Glomerular visceral epithelial cell (primary cell): ENCODE measurements around the gene VAMP7.
"Not testable (repeated sequence)": the region's sequence is repeated elsewhere in the genome, so short reads cannot be mapped to it uniquely, and the experiment has no call there.

Experiments used
- DNase-seq: peaks from one replicate; pipeline ENCODE4 v3.0.0-alpha.2; 2016; ENCODE audit errors: extremely low spot score

Gene VAMP7

DNA sequence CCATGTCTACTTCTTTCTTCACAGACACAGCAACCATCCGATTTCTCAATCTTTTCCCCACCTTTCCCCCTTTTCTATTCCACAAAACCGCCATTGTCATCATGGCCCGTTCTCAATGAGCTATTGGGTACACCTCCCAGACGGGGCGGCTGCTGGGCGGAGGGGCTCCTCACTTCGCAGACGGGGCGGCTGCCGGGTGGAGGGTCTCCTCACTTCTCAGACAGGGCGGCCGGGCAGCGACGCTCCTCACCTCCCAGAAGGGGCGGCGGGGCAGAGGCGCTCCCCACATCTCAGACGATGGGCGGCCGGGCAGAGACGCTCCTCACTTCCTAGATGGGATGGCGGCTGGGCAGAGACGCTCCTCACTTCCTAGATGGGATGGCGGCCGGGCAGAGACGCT, 26.5 kb downstream of the VAMP7 start:
- not testable (repeated sequence) for DNase-seq

DNA sequence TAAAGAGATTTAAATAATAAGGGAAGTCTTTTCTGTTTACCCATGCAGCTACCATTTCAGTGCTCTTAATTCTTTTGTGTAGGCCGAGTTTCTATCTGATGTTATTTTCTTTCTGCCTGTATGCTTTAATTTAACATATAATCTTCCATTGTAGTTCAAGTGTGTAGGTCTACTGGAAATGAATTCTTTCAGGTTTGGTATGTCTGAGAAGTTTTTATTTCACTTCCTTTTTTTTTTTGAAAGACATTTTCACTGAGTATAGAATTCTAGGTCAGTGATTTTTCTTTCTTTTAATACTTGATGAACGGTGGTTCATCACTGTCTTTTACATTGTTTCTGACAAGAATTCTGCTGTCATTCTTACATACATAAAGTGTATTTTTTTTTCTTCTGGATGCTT, 42.1 kb downstream of the VAMP7 start:
- DNase-seq: no peak

DNA sequence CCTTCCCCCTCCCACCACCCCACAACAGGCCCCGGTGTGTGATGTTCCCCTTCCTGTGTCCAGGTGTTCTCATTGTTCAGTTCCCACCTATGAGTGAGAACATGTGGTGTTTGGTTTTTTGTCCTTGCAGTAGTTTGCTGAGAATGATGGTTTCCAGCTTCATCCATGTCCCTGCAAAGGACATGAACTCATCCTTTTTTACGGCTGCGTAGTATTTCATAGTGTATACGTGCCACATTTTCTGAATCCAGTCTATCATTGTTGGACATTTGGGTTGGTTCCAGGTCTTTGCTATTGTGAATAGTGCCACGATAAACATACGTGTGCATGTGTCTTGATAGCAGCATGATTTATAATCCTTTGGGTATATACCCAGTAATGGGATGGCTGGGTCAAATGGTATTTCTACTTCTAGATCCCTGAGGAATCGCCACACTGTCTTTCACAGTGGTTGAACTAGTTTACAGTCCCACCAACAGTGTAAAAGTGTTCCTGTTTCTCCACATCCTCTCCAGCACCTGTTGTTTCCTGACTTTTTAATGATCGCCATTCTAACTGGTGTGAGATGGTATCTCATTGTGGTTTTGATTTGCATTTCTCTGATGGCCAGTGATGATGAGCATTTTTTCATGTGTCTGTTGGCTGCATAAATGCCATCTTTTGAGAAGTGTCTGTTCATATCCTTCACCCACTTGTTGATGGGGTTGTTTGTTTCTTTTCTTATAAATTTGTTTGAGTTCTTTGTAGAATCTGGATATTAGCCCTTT, 49.9 kb downstream of the VAMP7 start:
- not testable (repeated sequence) for DNase-seq

DNA sequence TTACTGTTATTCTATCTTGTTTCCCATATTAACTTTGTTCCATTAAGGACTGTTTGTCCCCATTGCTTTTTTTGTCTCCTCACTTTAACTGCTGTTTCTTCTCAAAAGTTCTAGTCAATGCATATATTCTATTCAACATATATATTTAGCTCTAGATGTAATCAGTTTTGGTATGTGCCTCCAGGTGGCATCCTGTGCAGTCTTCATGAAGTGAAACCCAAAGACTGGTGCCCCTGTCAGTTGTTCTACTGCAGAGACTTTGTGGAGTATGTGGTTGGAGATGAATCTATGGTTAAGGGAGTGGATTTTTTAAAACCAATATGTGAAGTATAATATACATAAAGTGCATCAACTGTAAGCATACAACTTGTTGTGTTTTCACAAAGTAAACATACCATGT, 57.0 kb downstream of the VAMP7 start:
- no peak for DNase-seq

DNA sequence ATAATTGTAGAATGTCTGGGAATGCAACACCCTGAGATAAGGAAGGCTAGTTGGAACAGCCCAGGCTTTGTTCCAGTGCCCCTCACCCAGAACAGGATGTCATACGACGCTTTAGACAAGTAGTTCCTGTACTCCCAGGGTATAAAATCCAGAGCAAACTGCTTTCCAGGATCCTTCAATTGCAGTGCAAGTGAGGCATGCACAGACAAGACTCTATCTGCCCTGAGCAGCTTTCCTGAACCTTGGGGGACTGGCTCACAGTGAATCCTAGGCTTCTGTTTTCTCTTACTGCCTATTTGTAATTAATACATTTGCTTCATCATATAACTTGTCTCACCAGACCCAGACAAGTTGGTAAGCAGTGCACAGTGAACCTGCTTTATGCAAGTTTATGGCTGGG, 68.0 kb downstream of the VAMP7 start:
- no peak for DNase-seq

DNA sequence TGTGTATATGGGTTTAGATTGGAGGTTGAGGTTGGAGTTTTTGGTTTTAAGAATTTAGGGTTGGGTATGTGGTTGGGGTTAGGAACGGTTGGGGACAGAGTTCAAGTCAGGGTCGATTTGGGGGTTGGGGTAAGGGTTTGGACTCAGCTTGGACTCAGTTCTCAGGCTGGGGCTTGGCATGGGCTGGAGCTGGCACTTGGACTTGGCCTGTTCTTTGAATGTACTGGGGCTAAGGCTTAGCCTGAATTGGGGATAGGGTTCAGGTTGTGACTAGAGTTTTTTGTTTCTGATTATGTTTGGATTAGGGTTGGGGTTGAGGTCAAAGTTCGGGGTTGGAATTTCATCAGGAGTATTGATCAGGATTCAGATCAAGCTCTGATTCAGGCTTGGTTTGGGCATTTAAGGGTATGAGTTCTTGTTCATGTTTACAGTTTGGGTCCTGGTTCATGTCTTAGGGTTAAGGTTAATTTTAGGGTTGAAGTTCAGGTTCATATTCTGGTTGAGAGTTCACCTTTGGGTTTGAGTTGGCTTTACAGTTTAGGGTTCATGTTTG, 70.2 kb downstream of the VAMP7 start:
- DNase-seq: no peak

DNA sequence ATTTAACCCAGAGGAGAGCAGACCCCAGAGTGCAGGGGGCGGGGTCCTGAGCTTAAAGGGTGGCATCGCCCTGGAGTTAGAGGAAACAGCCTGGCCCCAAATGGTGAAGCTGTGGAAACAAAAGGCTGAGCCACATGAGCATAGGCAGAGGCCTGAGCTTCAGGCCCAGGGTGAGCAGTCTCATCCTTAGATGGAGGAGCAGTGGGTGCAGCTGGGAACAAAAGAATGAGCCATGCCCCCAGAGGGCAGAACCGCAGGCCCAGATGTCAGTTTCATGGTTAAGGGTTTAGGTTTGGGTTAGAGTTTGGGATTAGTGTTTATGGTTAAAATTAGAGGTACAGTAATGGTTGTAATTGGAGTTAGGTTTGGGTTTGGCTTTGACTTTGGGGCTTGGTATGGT, 71.9 kb downstream of the VAMP7 start:
- DNase-seq: no peak

DNA sequence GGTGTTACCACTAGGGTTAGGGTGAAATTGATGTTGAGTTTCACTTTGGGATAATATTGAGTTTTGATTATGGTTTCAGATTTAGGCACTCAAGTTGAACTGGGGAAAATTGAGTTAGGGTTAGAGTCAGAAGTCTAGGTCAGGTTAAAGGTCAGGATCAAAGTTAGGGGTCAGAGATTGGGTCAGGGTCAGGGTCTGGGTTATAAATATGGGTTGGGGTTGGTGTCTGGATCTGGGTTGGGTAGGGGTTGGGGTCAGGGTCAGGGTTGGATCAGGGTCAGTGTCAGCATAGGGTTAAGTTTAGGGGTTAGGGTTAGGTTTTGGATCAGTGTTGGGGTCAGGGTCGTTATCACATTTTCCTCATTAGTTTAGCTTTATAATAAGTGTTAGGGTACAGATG, 73.6 kb downstream of the VAMP7 start:
- no peak for DNase-seq

DNA sequence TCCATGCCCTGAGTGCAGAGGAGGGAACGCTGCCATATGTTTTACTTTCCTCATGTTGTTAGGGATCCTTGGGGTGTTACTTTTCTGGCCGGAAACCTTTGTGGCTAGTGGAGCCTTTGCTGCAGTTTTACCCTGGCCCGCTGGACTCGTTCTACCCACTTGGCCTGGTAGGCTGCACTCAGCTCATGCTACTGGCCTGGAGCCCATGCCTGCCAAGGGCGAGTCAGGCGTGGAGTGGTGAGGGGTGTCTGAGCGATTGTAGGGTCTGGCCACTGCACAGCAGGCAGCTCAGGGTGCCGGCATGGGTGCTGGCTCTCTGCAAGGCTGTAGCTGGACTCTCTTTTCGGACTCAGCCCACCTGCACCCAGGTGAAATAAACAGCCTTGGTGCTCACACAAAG, 75.0 kb downstream of the VAMP7 start:
- no peak for DNase-seq

DNA sequence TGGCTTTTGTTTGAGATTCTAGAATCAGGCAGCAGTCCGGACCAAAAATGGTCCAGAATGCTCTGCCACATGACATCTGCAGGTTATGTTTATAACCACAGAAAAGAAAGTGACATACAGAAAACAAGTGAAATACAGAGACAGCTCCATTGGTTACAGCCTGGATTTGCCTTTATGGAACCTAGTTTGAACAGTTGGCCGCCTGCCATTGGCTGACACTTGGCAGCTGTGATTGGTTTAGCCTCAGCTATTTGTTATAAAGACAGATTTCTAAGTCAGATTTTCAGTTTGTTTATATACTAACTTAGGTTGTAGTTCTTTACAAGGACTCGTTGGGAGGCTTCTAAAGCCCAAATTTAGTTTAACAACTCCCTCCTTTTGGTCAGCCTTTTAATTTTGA, 75.5 kb downstream of the VAMP7 start:
- DNase-seq: no peak

DNA sequence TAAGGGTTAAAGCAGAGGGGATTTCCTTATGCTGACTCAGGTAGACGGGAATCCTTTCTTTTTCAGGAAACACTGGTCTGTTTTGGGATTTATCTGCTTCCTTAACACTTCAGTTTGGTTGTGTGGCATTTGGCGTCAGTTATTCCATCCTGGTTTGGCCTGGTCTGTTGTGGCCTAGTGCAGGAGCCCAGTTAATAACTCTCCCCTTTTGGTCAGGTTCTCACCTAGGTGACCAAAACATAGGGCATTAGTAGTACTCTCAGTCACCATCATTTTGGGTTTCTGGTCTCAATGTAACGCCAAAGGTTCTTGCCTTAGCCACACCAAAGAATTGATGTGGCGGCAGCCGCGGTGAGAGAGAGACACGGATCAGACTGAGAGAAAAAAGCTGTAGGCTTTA, 76.7 kb downstream of the VAMP7 start:
- no peak for DNase-seq

DNA sequence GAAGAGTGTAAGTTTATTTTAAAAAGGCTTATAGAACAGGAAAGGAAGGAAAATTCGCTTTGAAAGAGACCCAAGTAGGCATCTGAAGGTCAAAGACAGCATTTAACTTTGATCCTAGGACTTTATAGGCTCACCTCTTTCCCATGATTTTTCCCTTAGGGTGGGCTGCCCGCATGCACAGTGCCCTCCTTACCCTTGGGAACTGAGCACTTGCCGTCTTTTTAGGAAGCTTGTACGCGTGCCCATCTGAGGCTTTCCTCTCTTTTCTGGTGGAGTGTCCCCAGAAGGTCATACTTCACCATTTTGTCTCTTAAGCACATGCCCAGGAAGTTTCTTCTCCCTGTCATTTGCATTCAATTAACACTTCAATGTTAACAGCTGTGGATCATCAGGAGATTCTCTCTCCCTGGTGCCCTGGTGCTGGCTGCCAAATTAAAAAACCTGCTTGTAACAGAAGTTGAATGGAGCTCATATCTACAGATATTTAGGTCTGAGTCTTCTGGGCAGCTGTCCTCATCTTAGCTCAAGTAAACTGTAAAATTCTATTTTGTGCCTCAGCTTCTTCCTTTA, 78.0 kb downstream of the VAMP7 start:
- no peak for DNase-seq

DNA sequence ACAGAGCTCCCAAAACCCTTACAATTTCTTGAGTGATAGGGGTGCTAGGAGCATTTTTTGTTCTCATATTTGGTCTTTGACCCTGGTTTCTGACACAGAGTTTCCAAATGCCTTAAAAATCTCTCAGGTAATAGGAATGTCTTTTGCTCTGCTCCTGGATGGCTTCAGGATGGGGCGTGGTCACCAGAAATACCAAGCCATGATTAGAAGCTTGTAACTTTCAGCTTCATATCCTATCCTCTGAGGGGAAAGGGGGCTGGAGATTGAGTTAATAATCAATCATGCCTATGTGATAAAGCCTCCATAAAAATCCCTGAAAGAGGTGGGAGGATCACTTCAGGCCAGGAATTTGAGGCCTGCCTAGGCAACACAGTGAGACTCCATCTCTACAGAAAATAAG, 81.8 kb downstream of the VAMP7 start:
- no peak for DNase-seq

DNA sequence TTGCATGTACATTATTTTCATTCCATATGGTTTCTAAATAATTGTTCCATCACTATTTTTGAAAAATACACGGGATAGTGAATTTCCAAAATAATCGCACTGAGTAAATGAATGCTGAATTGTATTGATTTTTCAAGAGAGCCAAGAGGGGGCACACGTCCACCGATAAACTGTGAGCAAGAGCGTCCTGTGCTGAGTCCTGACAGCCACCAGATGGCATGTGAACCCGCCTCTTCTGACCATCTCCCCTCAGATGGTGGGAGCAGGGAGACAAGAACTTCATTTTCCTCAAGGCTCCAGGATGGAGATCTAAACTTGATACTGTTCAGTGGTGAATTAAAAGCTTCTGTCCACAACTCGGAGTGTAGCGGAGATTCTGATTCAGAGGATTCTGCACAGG, 85.7 kb downstream of the VAMP7 start:
- peak; percentile 11 for DNase-seq

DNA sequence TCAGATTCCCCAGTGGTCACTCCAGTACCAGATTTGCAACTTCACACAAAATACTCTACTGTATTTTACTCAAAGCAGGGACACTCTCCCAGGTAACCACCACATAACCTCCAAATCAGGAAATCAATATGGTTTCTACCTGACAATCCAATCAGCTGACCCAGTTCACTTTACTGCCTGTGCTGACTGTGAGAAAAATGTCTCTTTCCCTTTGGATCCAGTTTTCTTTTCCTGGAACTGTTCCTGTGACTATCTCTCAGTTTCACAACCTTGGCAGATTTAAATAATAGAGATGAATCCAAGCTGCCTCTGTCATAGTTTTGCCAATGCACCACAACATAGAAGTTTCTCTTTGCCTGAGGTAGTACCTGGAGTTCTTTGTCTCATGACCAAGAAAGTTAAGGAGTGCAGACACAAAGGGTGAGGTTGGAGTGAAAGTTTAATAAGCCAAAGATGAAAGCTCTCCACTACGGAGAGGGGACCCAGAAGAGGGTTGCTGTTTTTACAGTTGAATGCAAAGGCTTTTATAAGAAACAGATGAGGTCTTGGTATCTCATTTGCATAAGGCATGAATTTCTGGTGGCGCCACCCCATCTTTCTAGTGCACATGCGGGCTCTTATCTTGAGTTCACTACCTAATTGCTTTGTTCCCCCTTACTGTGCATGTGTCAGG, 86.6 kb downstream of the VAMP7 start:
- no peak for DNase-seq

DNA sequence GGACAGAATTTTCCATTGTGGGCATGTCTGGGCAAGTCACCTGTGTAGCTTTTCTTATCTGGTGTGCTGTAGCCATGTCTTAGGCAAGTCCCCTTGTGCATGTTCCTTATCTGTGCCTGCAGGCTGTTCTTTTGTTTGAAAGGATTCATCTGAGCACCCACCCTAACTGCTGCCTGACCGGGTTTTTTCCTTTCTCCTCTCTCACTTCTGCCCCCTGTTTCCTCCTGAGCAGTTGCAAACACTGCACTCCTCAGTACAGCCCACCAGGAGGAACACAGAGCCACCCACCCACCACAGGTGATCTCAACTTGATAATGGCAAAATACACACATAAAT, 87.1 kb downstream of the VAMP7 start:
- no peak for DNase-seq

DNA sequence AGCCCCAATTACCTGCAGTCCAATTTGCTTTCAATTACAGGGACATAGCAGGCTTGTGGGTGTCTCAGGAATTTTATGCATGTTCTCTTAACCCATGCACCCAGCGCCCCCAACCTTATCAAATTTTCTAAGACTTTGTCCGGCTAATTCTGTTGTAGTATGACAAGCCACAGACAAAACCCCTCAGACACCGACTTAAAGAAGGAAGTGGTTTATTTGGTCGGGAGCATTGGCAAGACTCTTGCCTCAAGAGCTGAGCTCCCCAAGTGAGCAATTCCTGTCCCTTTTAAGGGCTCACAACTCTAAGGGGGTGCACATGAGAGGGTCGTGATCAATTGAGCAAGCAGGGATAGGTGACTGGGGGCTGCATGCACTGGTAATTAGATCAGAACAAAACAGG, 87.6 kb downstream of the VAMP7 start:
- no peak for DNase-seq

DNA sequence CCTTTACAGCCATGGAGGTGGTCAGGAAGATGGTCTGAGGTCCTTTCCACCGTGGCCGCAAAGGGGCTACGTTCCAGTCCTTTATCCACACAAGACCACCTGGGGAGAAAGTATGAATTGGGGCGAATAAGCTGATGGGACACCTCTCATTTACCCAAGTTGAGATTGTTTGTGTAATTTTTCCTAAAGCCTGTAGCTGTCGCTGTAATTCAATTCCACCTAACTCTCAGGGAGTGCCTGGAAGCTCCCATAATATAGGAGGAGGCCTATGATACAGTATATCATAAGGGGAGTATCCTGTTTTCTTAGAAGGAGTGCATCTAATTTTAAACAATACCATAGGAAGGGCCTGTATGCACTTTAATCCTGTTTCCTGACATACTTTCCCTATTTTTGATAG, 90.5 kb downstream of the VAMP7 start:
- not testable (repeated sequence) for DNase-seq

DNA sequence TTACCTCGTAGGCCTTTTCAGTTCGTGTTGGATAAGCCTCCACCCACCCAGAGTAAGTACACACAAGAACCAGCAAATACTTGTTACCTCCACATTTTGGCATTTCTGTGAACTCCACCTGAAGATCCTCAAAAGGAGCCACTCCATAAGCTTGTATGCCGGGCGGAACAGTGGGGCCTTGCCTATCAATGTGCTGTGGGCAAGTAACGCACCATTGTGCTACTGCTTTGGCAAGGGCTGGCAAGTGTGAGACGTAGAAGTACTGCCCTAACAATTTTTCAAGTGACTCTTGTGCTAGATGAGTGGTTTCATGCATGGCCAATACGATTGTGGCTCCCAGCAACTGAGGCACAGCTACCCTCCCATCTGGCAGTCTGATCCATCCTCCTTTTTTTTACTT, 91.1 kb downstream of the VAMP7 start:
- not testable (repeated sequence) for DNase-seq

DNA sequence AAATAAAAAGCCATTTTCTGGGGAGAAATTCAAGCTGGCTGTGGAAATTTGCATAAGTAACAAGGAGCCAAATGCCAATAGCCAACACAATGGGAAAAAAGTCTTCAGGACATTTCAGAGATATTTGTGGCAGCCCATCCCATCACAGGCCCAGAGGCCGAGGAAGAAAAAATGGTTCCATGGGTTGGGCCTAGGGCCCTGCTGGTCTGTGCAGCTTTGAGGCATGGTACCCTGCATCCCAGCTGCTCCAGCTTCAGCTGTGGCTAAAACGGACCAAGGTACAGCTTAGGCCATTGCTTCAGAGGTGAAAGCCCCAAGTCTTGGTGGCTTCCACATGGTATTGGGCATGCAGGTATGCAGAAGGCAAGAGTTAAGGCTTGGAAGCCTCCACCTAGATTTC, 102.2 kb downstream of the VAMP7 start:
- DNase-seq: no peak

DNA sequence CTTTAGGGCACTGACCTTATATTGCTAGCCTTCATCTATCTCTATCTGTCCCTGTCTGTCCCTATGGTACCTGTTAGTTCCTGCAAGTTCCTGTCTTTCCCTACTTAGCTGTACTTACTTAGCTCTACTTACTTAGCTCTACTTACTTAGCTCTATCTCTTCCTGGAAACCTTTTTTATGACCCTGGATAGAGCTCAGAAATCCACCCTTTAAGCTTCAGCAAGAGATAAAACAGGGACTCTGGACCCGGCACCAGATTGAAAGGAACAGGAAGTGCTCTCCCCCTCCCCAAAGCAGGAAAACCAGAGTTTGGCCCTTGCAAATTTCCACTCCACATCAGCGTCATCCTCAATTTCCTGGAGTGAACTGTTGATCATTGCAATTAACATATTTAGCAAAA, 104.1 kb downstream of the VAMP7 start:
- DNase-seq: no peak

DNA sequence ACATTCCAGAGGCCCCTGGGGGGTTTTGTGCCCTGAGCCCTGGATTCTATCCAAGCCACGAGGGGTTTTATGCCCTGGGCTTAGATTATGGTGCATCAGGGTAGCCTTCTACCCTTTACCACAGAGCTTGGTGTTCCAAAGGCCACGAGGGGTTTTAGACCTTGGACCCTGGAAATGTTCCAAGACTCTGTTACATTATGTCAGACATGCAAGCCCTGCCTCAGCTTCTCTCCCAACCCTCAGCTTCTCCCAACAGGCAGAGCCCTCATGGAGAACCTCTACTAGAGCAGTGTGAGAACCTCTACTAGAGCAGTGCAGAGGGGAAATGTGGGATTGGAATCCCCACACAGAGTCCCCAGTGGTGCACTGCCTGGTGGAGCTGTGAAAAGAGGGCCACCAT, 105.8 kb downstream of the VAMP7 start:
- DNase-seq: not testable (repeated sequence)

DNA sequence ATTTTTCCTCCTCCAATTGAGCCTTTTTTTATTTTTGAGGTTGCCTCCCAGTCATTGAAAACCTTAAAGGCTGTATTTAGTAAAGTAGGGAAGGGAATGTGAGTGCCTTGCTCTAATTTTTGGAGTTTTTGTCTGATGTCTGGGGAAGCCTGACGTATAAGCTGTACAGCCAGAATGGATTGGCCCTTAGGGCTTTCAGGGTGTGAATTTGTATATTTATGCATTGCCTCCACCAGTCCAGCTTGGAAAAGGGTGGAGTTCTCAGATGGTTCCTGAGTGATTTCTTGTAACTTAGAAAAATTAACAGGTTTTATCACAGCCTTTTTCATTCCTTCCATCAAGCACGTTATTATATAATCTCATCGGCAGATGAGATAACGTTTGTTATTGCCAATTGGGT, 107.7 kb downstream of the VAMP7 start:
- DNase-seq: no peak
